Measurements from ENCODE around the gene HIBADH.
"Not testable (repeated sequence)": the region's sequence is repeated elsewhere in the genome, so short reads cannot be mapped to it uniquely, and the experiment has no call there.

HIBADH gene

GRCh38 chr7:27680610-27681009 is 17.9 kb upstream of the HIBADH start:
- DNase-seq (ENCODE audit: low read depth, low spot score), result no peak

GRCh38 chr7:27678617-27679260 is 16.1 kb upstream of the HIBADH start:
- no peak for DNase-seq (ENCODE audit: low read depth, low spot score)

DNA sequence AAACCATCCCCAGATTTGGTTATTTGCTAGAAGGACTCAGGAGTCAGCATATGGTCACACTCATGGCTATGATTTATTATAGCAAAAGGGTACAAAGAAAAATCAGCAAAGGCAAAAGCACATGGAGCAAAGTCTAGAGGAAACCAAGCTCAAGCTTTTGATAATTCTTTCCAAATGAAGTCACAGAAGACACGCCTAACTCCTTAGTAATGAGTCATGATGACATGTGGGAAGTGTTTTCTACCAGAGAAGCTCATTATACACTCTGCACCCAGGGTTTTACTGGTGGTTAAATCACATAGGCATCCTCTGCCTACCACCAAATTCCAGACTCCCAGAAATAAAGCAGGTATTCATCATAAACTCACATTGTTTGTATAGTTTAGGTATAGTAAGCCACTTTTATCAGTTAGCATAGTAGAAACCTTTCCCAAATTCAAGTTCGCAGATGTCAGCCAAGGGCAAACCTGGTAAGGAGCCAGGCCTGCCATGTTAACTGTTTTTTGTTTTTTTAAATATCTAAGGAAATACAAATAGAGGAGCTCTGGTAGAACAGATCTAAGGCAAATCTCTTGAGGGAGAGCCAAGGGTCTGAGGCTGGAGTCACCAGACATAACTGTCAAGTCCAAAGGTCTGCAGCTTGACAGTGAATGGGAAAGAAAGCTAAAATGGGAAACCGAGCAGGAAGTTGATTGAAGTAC is 15.4 kb upstream of the HIBADH start:
- peak; percentile 95 for DNase-seq (ENCODE audit: low read depth, low spot score)

DNA sequence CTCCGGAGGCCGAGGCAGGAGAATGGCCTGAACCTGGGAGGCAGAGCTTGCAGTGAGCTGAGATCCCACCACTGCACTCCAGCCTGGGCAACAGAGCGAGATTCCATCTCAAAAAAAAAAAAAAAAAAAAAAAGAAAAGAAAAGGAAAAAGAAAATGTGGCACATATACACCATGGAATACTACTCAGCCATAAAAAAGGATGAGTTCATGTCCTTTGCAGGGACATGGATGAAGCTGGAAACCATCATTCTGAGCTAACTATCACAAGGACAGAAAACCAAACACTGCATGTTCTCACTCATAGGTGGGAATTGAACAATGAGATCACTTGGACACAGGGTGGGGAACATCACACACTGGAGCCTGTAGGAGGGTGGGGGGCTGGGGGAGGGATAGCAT is 11.4 kb upstream of the HIBADH start:
- not testable (repeated sequence) for DNase-seq (ENCODE audit: low read depth, low spot score)

DNA sequence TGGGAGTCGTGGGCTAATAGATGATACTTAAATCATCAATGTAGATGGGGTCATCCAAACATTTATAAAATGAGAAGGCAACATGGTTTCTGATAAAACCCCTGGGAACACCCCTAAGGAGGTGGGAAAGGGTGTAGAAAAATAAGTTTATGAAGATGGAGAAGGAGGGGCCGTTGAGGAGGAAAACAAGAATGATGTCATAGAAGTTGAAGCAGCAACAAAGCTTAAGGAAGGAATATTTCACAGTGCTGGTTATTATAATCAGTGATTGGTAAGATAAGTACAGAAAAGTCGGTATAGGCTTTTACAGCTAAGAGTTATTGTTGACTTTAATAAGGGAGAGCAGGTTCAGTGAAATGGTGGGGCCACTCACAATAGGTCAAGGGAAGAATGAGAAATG is 9.0 kb upstream of the HIBADH start:
- no peak for DNase-seq (ENCODE audit: low read depth, low spot score)

DNA sequence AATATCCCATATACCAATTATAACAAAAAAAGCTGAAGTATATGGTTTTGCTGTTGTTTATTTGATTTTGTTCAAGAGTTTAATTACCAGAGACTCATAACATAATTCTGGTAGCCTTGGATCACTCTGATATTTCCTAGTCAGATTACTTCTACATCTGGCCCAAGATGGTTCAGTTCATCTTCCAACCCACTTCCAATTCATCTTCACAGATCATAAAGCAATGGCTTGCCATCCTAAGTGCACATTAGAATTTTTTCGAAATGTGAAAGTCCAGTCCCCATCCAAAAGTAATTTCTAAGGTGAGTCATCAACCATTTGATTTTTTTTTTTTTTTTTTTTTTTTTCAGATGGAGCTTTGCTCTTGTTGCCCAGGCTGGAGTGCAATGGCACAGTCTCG is 8.0 kb upstream of the HIBADH start:
- DNase-seq (ENCODE audit: low read depth, low spot score), result no peak

- no peak for DNase-seq (ENCODE audit: low read depth, low spot score)
Measured at GRCh38 chr7:27670177-27670576, 7.5 kb upstream of the HIBADH start.

GRCh38 chr7:27665531-27665930 is 2.8 kb upstream of the HIBADH start:
- no peak for DNase-seq (ENCODE audit: low read depth, low spot score)

GRCh38 chr7:27663989-27664331 is 1.3 kb upstream of the HIBADH start:
- DNase-seq (ENCODE audit: low read depth, low spot score), result no peak

DNA sequence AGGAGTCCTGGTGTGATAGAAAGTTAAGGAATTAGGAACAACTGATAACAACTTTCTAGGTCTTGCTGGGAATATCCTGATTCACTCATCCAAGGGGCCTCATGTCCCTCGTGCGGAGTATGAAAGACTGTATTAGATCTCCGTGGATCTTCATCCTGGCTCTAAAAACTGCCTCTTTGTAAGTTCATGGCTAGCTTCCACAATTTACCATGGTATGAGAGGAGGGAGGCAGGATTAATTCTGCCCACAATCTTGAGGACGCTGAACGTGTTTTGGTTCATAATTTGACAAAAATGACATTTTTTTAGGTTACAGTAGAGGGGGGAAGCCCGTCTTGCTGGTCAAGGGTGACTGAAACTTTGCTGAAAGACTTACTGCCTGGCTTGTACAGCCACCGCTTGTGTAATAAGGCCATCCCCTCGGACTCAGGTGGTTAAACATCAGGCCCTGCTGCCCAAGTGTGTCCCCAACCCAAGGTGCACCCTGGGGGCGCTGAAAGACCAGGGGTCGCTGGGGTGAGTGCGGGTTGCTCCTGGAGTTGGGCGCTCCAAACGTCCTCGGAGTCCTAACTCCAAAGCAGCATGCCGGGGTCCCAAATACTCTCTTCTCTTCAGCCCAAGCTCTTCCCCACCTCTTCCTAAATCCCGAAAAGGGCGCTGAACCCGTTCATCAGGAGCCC is 733 bp downstream of the HIBADH start:
- no peak for DNase-seq (ENCODE audit: low read depth, low spot score)

- no peak for DNase-seq (ENCODE audit: low read depth, low spot score)
Measured at GRCh38 chr7:27656724-27657123, 6.0 kb downstream of the HIBADH start.

GRCh38 chr7:27655184-27655583 is 7.5 kb downstream of the HIBADH start:
- no peak for DNase-seq (ENCODE audit: low read depth, low spot score)

GRCh38 chr7:27652518-27652917 is 10.2 kb downstream of the HIBADH start:
- DNase-seq (ENCODE audit: low read depth, low spot score), result no peak

GRCh38 chr7:27651702-27652101 is 11.0 kb downstream of the HIBADH start:
- DNase-seq (ENCODE audit: low read depth, low spot score), result no peak

DNA sequence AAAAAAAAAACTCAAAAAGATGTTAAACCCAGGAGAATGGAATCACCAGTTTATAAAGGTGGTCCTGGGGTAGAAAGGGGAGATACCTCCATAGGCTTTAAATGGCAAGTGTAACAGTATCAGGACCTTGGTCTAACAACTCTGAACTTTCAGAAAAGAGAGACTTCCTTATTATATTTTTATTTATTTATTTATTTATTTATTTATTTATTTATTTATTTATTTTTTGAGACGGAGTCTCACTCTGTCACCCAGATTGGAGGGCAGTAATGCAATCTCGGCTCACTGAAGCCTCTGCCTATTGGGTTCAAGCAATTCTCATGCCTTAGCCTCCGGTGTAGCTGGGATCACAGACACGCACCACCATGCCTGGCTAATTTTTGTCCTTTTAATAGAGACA is 12.4 kb downstream of the HIBADH start:
- DNase-seq (ENCODE audit: low read depth, low spot score), result no peak

DNA sequence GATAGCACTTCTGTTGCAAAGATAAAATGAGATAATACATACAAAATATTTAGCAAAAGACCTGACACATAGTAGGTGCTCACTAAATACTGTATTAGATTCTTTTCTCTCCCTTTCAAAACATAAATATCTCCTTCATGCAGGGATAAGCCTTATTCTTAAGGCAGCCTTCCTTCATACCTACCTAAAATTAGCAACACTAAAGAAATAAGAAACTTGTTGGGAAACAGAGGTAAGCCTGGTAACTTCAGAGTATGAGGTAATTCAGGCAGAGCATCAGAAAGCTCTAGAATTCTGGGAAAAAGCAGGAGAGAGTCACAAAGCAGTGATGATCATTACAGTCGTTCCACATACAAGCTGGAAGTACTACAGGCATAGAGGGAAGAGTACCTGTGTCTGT is 15.2 kb downstream of the HIBADH start:
- DNase-seq (ENCODE audit: low read depth, low spot score), result no peak

DNA sequence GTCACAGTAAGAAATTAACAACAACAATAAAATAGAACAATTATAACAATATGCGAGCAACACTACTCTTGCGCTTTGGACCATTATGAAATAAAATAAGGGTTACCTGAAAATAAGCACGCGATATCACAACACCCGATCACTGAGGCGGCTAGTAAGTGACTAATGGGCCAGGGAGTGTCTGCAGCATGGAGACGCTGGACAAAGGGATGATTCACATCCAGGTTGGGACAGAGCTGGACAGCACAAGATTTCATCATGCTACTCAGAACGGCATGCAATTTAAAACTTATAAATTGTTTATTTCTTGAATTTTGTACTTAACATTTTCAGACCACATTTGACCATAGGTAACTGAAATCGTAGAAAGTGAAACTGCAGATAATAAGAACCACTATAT is 15.6 kb downstream of the HIBADH start:
- DNase-seq (ENCODE audit: low read depth, low spot score), result peak; percentile 25

GRCh38 chr7:27642271-27642670 is 20.4 kb downstream of the HIBADH start:
- no peak for DNase-seq (ENCODE audit: low read depth, low spot score)

GRCh38 chr7:27641581-27642230 is 21.0 kb downstream of the HIBADH start:
- DNase-seq (ENCODE audit: low read depth, low spot score), result peak; percentile 10

DNA sequence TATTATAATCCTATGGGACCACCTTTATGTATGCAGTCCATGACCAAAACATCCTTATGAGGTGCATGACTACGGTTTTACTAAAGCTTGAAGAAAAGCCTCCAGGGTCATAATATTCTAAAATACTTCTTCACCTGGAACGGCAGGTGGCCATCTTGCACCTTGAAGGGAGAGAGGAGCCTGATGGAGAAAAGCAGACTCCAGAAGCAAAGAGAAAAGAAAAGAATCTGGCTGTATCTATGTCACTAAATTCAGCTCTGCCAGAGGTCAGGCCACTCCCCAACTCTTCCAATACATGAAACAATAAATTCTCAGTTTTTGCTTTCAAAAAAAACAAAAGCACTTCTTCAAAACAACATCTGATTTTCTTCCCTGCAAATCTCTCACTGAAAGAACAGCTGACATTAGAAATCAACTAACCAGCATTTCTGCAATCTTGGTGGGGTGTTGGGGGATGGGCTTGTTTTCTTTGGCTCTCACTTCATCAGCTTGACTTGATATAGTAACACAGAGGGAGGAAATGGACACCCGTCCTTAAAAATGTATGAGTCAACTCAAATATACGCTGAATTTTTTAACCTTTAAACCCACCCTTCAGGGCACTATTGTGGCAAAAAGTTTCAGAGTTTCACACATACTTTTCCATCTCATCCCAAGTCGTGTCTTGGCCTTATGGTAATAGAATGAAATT is 21.7 kb downstream of the HIBADH start:
- DNase-seq (ENCODE audit: low read depth, low spot score), result peak; percentile 59

- no peak for DNase-seq (ENCODE audit: low read depth, low spot score)
Measured at GRCh38 chr7:27639851-27640250, 22.8 kb downstream of the HIBADH start.

DNA sequence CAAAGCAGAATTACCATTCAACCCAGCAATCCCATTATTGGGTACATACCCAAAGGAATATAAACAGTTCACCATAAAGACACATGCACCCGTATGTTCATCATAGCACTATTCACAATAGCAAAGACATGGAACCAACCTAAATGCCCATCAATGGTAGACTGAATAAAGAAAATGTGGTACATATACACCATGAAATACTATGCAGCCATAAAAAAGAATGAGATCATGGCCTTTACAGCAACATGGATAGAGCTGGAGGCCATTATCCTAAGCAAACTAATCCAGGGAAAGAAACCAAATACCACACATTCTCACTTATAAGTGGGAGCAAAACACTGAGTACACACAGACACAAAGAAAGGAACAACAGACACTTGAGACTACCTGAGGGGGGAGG is 23.6 kb downstream of the HIBADH start:
- not testable (repeated sequence) for DNase-seq (ENCODE audit: low read depth, low spot score)

Data from astrocyte of the hippocampus (primary cell).